ENCODE data around the gene RAD9B.
A peak's percentile ranks its signal among the peaks of the same experiment; 100 is the strongest.

RAD9B gene

GRCh38 chr12:110467847-110468213 is 34.3 kb upstream of the RAD9B start:
- DNase-seq (ENCODE audit: low read depth in 2 of 2) = no peak
- TF ChIP-seq CTCF (IDR thresholded peaks at IDR 0.05; ENCODE audit: low read depth, low read length) = no peak
- peak overlapping the region; percentile 72 to 78 for H3K4me3 ChIP-seq (replicated peaks in 1 of 2; ENCODE audit: low read depth in 2 of 2, low read length in 2 of 2)

GRCh38 chr12:110468214-110469048 is 33.7 kb upstream of the RAD9B start, which contains the start of the genes FAM216A and GPN3:
TSS of gene FAM216A (plus strand) at chr12:110468845. CDS start at chr12:110468876, 31 bp downstream.
TSS of gene GPN3 (minus strand) at chr12:110468257. CDS start at chr12:110468203, 54 bp downstream.
- DNase-seq (ENCODE audit: low read depth in 2 of 2) = peak; percentile 99
- TF ChIP-seq CTCF (IDR thresholded peaks at IDR 0.05; ENCODE audit: low read depth, low read length) = no peak
- peak within 1 kb of the TSS; percentile 72 to 78 for H3K4me3 ChIP-seq (replicated peaks in 1 of 2; ENCODE audit: low read depth in 2 of 2, low read length in 2 of 2)

- H3K4me3 ChIP-seq (replicated peaks in 1 of 2; ENCODE audit: low read depth in 2 of 2, low read length in 2 of 2) = no peak overlapping the region
- DNase-seq (ENCODE audit: low read depth in 2 of 2) = no peak
- TF ChIP-seq CTCF (IDR thresholded peaks at IDR 0.05; ENCODE audit: low read depth, low read length) = no peak
These were observed 26.7 kb upstream of the RAD9B start for GRCh38 chr12:110475426-110475825.

- no peak for TF ChIP-seq CTCF (IDR thresholded peaks at IDR 0.05; ENCODE audit: low read depth, low read length)
- no peak overlapping the region for H3K4me3 ChIP-seq (replicated peaks in 1 of 2; ENCODE audit: low read depth in 2 of 2, low read length in 2 of 2)
- DNase-seq (ENCODE audit: low read depth in 2 of 2) = peak; percentile 31 to 62
These were observed 3.0 kb upstream of the RAD9B start for GRCh38 chr12:110498984-110499706.

- DNase-seq (ENCODE audit: low read depth in 2 of 2) = peak; percentile 38 to 66
- no peak for TF ChIP-seq CTCF (IDR thresholded peaks at IDR 0.05; ENCODE audit: low read depth, low read length)
- peak overlapping the region; percentile 96 to 100 for H3K4me3 ChIP-seq (replicated peaks in 1 of 2; ENCODE audit: low read depth in 2 of 2, low read length in 2 of 2)
These were observed 756 bp upstream of the RAD9B start for GRCh38 chr12:110501399-110501751.

GRCh38 chr12:110503432-110503831 is 1.3 kb downstream of the RAD9B start:
- no peak for DNase-seq (ENCODE audit: low read depth in 2 of 2)
- no peak for TF ChIP-seq CTCF (IDR thresholded peaks at IDR 0.05; ENCODE audit: low read depth, low read length)
- no peak overlapping the region for H3K4me3 ChIP-seq (replicated peaks in 1 of 2; ENCODE audit: low read depth in 2 of 2, low read length in 2 of 2)

Measured in cardiac fibroblast (primary cell).